ENCODE data around the gene PACRG. TPM values are rescaled to one million over a fixed set of nuclear protein-coding genes. Genes with fewer than 3 reads are reported as not detected.

PACRG gene
- total RNA-seq, 2 experiments from 2014 or later: 0.78 TPM; not detected in 1

DNA sequence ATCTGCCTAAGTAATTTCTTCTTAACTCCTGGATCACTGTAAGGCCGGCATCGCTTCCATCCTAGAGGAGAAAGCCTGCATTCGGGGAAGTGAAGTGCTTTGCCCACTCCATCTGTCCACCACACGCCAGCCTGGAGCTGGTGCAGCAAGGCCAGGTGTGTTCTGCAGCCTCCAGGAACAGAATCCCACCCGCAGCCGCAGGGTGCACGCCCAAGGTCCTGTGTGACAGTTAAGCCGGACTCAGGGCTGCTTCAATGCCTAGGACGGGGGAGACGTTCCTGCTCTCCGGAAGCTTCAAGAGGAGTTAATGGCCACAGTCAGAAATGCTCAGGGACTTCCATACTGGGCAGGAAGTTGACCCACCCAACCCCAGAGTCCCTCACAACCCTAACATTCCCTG is 600.6 kb downstream of the PACRG start:
- ChIA-PET POLR2A (no interaction called here), CTCF (no interaction called here)
- Mint-ChIP-seq H3K36me3 (ENCODE audit: low read depth) (no peaks in the 10 kb centered on the region), H3K9me3 (ENCODE audit: insufficient read depth) (no peaks in the 10 kb centered on the region), H3K4me1 (ENCODE audit: low read depth) (no peaks in the 10 kb centered on the region), H3K27me3 (ENCODE audit: low read depth) (peaks cover 6% of the 10 kb centered on the region), H3K27ac (no peak overlapping the region), H3K4me3 (no peak overlapping the region)
- no peak for ATAC-seq
- DNase-seq: no peak

DNA sequence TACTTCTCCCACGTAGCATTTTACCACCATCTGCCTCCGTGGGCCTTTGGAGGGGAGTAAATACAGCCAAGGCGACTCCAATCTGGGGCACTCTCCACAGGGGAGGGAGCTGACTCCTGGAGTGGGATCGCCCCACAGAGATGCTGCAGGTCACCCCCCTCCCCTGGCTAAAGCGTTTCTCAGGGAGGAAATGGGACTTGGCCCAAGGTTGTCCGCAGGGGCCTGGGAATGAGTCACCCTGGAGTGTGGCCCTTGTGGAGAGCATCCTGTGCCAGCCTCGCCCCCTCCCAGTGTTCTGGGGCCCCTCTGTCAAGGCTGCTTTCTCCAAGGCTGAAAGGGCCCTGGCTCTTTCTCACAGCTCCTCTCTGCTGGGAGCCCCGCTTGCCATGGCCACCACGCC is 602.2 kb downstream of the PACRG start:
- no peak overlapping the region for H3K27ac Mint-ChIP-seq
- ChIA-PET CTCF (no interaction called here), POLR2A (no interaction called here)
- DNase-seq: no peak
- no peaks in the 10 kb centered on the region for H3K4me1 Mint-ChIP-seq (ENCODE audit: low read depth)
- H3K9me3 Mint-ChIP-seq (ENCODE audit: insufficient read depth): no peaks in the 10 kb centered on the region
- H3K4me3 Mint-ChIP-seq: no peak overlapping the region
- ATAC-seq: no peak
- peaks cover 2% of the 10 kb centered on the region for H3K27me3 Mint-ChIP-seq (ENCODE audit: low read depth)
- no peaks in the 10 kb centered on the region for H3K36me3 Mint-ChIP-seq (ENCODE audit: low read depth)

- DNase-seq (no peak), ATAC-seq (no peak)
- Mint-ChIP-seq H3K36me3 (ENCODE audit: low read depth) (no peaks in the 10 kb centered on the region), H3K4me1 (ENCODE audit: low read depth) (no peaks in the 10 kb centered on the region), H3K9me3 (ENCODE audit: insufficient read depth) (no peaks in the 10 kb centered on the region), H3K27me3 (ENCODE audit: low read depth) (no peaks in the 10 kb centered on the region), H3K27ac (no peak overlapping the region), H3K4me3 (no peak overlapping the region)
- CTCF ChIA-PET: no interaction called here
- POLR2A ChIA-PET: interaction anchor here (0.7 kb wide), 1 partner anchor 10 kb away, joined by 3 read pairs; no protein-coding TSS in a partner anchor
Observed at GRCh38 chr6:163331245-163331644, 603.5 kb downstream of the PACRG start.

- ChIA-PET CTCF (no interaction called here), POLR2A (no interaction called here)
- no peaks in the 10 kb centered on the region for H3K9me3 Mint-ChIP-seq (ENCODE audit: insufficient read depth)
- ATAC-seq (no peak), DNase-seq (no peak)
- no peaks in the 10 kb centered on the region for H3K36me3 Mint-ChIP-seq (ENCODE audit: low read depth)
- H3K4me3 Mint-ChIP-seq: no peak overlapping the region
- H3K27ac Mint-ChIP-seq: no peak overlapping the region
- H3K4me1 Mint-ChIP-seq (ENCODE audit: low read depth): no peaks in the 10 kb centered on the region
- peaks cover 4% of the 10 kb centered on the region for H3K27me3 Mint-ChIP-seq (ENCODE audit: low read depth)
Observed at GRCh38 chr6:163332575-163332974, 604.8 kb downstream of the PACRG start.

- POLR2A ChIA-PET: no interaction called here
- CTCF ChIA-PET: no interaction called here
- H3K27ac Mint-ChIP-seq: no peak overlapping the region
- no peaks in the 10 kb centered on the region for H3K9me3 Mint-ChIP-seq (ENCODE audit: insufficient read depth)
- H3K27me3 Mint-ChIP-seq (ENCODE audit: low read depth): peaks cover 4% of the 10 kb centered on the region
- H3K36me3 Mint-ChIP-seq (ENCODE audit: low read depth): no peaks in the 10 kb centered on the region
- H3K4me3 Mint-ChIP-seq: no peak overlapping the region
- no peaks in the 10 kb centered on the region for H3K4me1 Mint-ChIP-seq (ENCODE audit: low read depth)
- ATAC-seq (no peak), DNase-seq (no peak)
Observed at GRCh38 chr6:163333038-163333437, 605.3 kb downstream of the PACRG start.

- no peaks in the 10 kb centered on the region for H3K4me1 Mint-ChIP-seq (ENCODE audit: low read depth)
- POLR2A ChIA-PET: no interaction called here
- H3K27ac Mint-ChIP-seq: no peak overlapping the region
- no peaks in the 10 kb centered on the region for H3K36me3 Mint-ChIP-seq (ENCODE audit: low read depth)
- peaks cover 4% of the 10 kb centered on the region for H3K27me3 Mint-ChIP-seq (ENCODE audit: low read depth)
- DNase-seq: no peak
- ATAC-seq: no peak
- CTCF ChIA-PET: no interaction called here
- no peaks in the 10 kb centered on the region for H3K9me3 Mint-ChIP-seq (ENCODE audit: insufficient read depth)
- no peak overlapping the region for H3K4me3 Mint-ChIP-seq
Observed at GRCh38 chr6:163333701-163334663, 606.2 kb downstream of the PACRG start.

DNA sequence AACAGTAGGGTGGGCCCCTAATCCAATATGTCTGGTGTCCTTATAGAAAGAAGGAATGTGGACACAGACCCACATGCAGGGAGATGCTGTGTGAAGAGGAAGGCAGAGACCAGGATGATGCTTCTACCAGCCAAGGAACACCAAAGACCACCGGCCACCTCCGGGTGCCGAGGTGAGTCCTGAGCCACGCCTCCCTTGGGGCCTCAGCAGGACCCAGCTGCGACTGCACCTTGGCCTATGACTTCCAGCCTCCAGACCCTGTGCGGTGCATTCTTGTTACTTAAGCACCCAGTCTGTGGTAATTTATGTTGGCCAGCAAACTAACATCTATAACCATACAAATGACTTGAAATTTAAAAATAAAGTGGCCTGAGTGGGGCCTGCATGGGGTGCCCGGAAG is 607.3 kb downstream of the PACRG start:
- CTCF ChIA-PET: no interaction called here
- Mint-ChIP-seq H3K4me1 (ENCODE audit: low read depth) (no peaks in the 10 kb centered on the region), H3K27me3 (ENCODE audit: low read depth) (peaks cover 4% of the 10 kb centered on the region), H3K4me3 (no peak overlapping the region), H3K36me3 (ENCODE audit: low read depth) (no peaks in the 10 kb centered on the region), H3K9me3 (ENCODE audit: insufficient read depth) (no peaks in the 10 kb centered on the region), H3K27ac (no peak overlapping the region)
- DNase-seq (no peak), ATAC-seq (no peak)
- POLR2A ChIA-PET: no interaction called here

- Mint-ChIP-seq H3K9me3 (ENCODE audit: insufficient read depth) (no peaks in the 10 kb centered on the region), H3K27ac (no peak overlapping the region), H3K36me3 (ENCODE audit: low read depth) (no peaks in the 10 kb centered on the region), H3K27me3 (ENCODE audit: low read depth) (peaks cover 4% of the 10 kb centered on the region), H3K4me3 (no peak overlapping the region), H3K4me1 (ENCODE audit: low read depth) (no peaks in the 10 kb centered on the region)
- DNase-seq (no peak), ATAC-seq (no peak)
- POLR2A ChIA-PET: no interaction called here
- CTCF ChIA-PET: no interaction called here
Observed at GRCh38 chr6:163335671-163336545, 608.1 kb downstream of the PACRG start.

DNA sequence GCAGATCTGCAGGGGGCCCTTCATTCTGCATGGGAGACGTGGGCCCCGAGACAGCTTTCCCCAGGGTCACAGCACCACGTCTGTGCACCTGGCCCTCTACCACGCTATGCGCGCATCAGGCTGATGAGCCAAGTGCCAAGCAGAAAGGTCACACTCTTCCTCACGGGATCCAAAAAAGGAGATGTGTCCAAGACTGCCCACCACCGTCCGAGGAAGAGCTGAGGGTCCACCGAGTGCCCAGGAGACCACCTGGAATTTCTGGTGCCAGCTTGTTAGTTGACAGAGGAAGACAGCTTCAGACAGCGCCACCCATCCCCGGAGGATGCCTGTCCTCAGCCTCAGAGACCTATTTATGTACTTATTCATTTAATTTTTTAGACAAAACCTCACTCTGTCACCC is 609.2 kb downstream of the PACRG start:
- no peak for ATAC-seq
- no peak for DNase-seq
- ChIA-PET POLR2A (no interaction called here), CTCF (no interaction called here)
- Mint-ChIP-seq H3K4me1 (ENCODE audit: low read depth) (no peaks in the 10 kb centered on the region), H3K36me3 (ENCODE audit: low read depth) (no peaks in the 10 kb centered on the region), H3K9me3 (ENCODE audit: insufficient read depth) (no peaks in the 10 kb centered on the region), H3K27me3 (ENCODE audit: low read depth) (peaks cover 4% of the 10 kb centered on the region), H3K27ac (no peak overlapping the region), H3K4me3 (no peak overlapping the region)

GRCh38 chr6:163337958-163338357 is 610.2 kb downstream of the PACRG start:
- H3K27me3 Mint-ChIP-seq (ENCODE audit: low read depth): peaks cover 4% of the 10 kb centered on the region
- H3K9me3 Mint-ChIP-seq (ENCODE audit: insufficient read depth): no peaks in the 10 kb centered on the region
- DNase-seq (no peak), ATAC-seq (no peak)
- no peak overlapping the region for H3K4me3 Mint-ChIP-seq
- no peaks in the 10 kb centered on the region for H3K4me1 Mint-ChIP-seq (ENCODE audit: low read depth)
- no peak overlapping the region for H3K27ac Mint-ChIP-seq
- ChIA-PET CTCF (no interaction called here), POLR2A (no interaction called here)
- no peaks in the 10 kb centered on the region for H3K36me3 Mint-ChIP-seq (ENCODE audit: low read depth)

GRCh38 chr6:163338671-163339405 is 611.1 kb downstream of the PACRG start:
- ChIA-PET POLR2A (no interaction called here), CTCF (no interaction called here)
- Mint-ChIP-seq H3K4me3 (no peak overlapping the region), H3K27ac (no peak overlapping the region), H3K36me3 (ENCODE audit: low read depth) (no peaks in the 10 kb centered on the region), H3K4me1 (ENCODE audit: low read depth) (no peaks in the 10 kb centered on the region), H3K27me3 (ENCODE audit: low read depth) (peaks cover 4% of the 10 kb centered on the region), H3K9me3 (ENCODE audit: insufficient read depth) (no peaks in the 10 kb centered on the region)
- no peak for DNase-seq
- ATAC-seq: no peak

DNA sequence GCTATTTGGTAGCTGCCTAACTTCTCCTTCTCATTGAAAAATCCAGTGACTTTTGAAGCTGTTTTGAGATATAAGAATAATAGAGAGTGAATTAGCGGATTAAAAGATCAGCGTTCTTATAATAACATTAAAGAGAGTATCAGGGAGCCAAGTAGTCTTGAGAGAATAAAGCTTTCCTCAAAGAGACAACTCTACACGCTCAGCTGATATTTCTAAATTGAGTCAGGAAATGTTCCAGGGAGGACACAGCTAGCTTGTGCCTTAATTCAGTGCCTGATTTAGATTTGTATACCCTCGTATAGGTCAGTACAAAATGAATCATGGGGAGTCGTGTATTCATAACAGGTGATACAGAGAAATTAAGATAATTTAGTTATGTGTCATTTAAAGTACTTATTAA is 611.7 kb downstream of the PACRG start:
- H3K27ac Mint-ChIP-seq: no peak overlapping the region
- H3K36me3 Mint-ChIP-seq (ENCODE audit: low read depth): no peaks in the 10 kb centered on the region
- H3K4me3 Mint-ChIP-seq: no peak overlapping the region
- no peaks in the 10 kb centered on the region for H3K9me3 Mint-ChIP-seq (ENCODE audit: insufficient read depth)
- peaks cover 4% of the 10 kb centered on the region for H3K27me3 Mint-ChIP-seq (ENCODE audit: low read depth)
- no peak for DNase-seq
- ChIA-PET CTCF (no interaction called here), POLR2A (no interaction called here)
- ATAC-seq: no peak
- H3K4me1 Mint-ChIP-seq (ENCODE audit: low read depth): no peaks in the 10 kb centered on the region

Data from activated CD8-positive, alpha-beta T cell treated with anti-CD3 and anti-CD28 coated beads, Interleukin-2, amount 10 ng/mL, durations not matched to agents 7 days and 5 days (primary cell).